Bronchial epithelial cell (primary cell): Measurements from ENCODE around the gene HSF2. TPM values are rescaled to one million over a fixed set of nuclear protein-coding genes. Genes with fewer than 3 reads are reported as not detected.
"Not testable (repeated sequence)": the region's sequence is repeated elsewhere in the genome, so short reads cannot be mapped to it uniquely, and the experiment has no call there.

Source experiments
- DNase-seq: peaks from one replicate; pipeline ENCODE4 v3.0.0-alpha.2; 2010; ENCODE audit warnings: low read depth
- FAIRE-seq: peaks from 2 replicates; lab custom pipeline; 2011; peaks lifted over from hg19 to GRCh38; lab: Jason Lieb, UNC
- H3K27me3 ChIP-seq: 2 replicates; pipeline ENCODE4 v1.5.1; 2011; ENCODE audit warnings: low read length; ENCODE audit not compliant: control insufficient read depth, insufficient read depth
- H3K36me3 ChIP-seq: 2 replicates; pipeline ENCODE4 v1.5.1; 2011; ENCODE audit warnings: low read length; ENCODE audit not compliant: control insufficient read depth, insufficient read depth
- H3K4me3 ChIP-seq: 2 replicates; pipeline ENCODE4 v1.5.1; 2011; ENCODE audit warnings: mild to moderate bottlenecking, low read depth, low read length, control low read depth
- CTCF ChIP-seq: IDR thresholded peaks from 2 replicates; pipeline ENCODE4 v1.5.1; 2011; ENCODE audit warnings: mild to moderate bottlenecking, moderate library complexity, low read length, control low read depth, inconsistent platforms; ENCODE audit not compliant: insufficient read depth, severe bottlenecking
- total RNA-seq: library from RNA; depleted of rRNA; stranded (reverse); fragments of >200 nt; gene quantifications from 2 replicates; pipeline ENCODE4 v1.2.1, GENCODE V29; 2014

The HSF2 gene
- total RNA-seq, 1 donor from 2014 or later = 17.9 TPM

GRCh38 chr6:122449069-122449468, 49.6 kb downstream of the HSF2 start:
- H3K36me3 ChIP-seq = peaks cover 9% of the 10 kb centered on the region
- FAIRE-seq = no peak

GRCh38 chr6:122452509-122452908, 53.1 kb downstream of the HSF2 start:
- no peak for TF ChIP-seq CTCF
- FAIRE-seq (no peak), DNase-seq (no peak)
- Histone ChIP-seq H3K27me3 (no peaks in the 10 kb centered on the region), H3K4me3 (no peak overlapping the region), H3K36me3 (peaks cover 12% of the 10 kb centered on the region)

More at GRCh38 chr6:122449069-122449468, 49.6 kb downstream of the HSF2 start:
- H3K4me3 ChIP-seq = no peak overlapping the region
- DNase-seq = no peak
- H3K27me3 ChIP-seq = no peaks in the 10 kb centered on the region
- TF ChIP-seq CTCF = no peak

GRCh38 chr6:122454673-122455072, 55.2 kb downstream of the HSF2 start:
- H3K36me3 ChIP-seq = peaks cover 10% of the 10 kb centered on the region
- DNase-seq = peak; percentile 64
- FAIRE-seq = no peak

DNA sequence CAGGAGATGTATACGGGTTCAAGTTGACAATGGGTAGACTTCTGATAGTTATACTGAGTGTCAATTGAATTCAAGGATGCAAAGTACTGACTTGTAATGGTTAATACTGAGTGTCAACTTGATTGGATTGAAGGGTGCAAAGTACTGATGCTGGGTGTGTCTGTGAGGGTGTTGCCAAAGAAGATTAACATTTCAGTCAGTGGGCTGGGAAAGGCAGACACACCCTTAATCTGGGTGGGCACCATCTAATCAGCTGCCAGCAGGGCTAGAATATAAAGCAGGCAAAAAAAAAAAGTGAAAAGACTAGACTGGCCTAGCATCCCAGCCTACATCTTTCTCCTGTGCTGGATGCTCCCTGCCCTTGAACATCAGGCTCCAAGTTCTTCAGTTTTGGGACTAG, 55.7 kb downstream of the HSF2 start:
- not testable (repeated sequence) for DNase-seq, H3K27me3 ChIP-seq, H3K36me3 ChIP-seq, FAIRE-seq, H3K4me3 ChIP-seq

More at GRCh38 chr6:122454673-122455072, 55.2 kb downstream of the HSF2 start:
- no peak for TF ChIP-seq CTCF
- no peaks in the 10 kb centered on the region for H3K27me3 ChIP-seq
- no peak overlapping the region for H3K4me3 ChIP-seq

DNA sequence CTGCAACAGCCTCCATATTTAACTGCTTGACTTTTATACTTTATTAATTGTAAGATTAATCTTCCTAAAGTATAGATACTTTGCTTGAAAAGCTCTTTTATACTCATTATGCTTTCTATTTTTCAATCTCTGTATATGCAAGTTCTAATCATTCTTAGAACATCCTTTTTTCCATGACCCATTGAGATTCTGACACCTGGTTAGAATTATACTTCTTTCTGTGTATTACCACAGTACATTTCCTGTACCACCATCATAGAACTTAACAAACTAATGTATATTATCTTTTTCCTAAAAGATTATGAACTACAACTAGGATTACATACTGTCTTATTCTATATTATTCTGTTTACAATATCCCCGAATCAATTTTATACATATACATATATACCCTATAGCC, 58.6 kb downstream of the HSF2 start:
- Histone ChIP-seq H3K36me3 (peaks cover 4% of the 10 kb centered on the region), H3K27me3 (no peaks in the 10 kb centered on the region), H3K4me3 (no peak overlapping the region)
- no peak for FAIRE-seq
- DNase-seq = no peak
- no peak for TF ChIP-seq CTCF

DNA sequence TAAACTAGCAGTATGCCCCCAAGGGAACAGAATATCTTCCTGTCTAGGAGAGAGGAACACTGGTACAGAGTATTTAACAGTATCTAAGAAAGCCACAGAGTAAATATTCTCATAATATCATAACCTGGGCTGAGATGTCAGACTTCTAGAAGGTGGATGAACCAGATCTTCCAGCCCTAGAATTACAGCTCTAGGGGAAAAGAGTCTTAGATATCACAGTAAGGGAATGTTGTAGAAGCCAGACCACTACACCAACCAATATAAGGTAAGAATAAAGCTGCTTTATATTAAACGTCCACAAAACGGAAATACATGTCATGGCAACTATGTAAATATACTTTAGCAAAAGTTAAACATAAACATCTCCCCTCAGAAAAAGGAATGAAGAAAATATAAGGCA, 59.8 kb downstream of the HSF2 start:
- no peak for TF ChIP-seq CTCF
- Histone ChIP-seq H3K4me3 (no peak overlapping the region), H3K36me3 (peaks cover 4% of the 10 kb centered on the region), H3K27me3 (no peaks in the 10 kb centered on the region)
- no peak for FAIRE-seq
- peak; percentile 26 for DNase-seq

GRCh38 chr6:122459865-122460416, 60.5 kb downstream of the HSF2 start:
- not testable (repeated sequence) for H3K36me3 ChIP-seq, H3K27me3 ChIP-seq, DNase-seq, FAIRE-seq, H3K4me3 ChIP-seq
